ENCODE data around the gene GPR142.

GPR142 gene

GRCh38 chr17:74344658-74345057 lies 22.6 kb upstream of the GPR142 start:
- DNase-seq (ENCODE audit: low read depth, low spot score): no peak

DNA sequence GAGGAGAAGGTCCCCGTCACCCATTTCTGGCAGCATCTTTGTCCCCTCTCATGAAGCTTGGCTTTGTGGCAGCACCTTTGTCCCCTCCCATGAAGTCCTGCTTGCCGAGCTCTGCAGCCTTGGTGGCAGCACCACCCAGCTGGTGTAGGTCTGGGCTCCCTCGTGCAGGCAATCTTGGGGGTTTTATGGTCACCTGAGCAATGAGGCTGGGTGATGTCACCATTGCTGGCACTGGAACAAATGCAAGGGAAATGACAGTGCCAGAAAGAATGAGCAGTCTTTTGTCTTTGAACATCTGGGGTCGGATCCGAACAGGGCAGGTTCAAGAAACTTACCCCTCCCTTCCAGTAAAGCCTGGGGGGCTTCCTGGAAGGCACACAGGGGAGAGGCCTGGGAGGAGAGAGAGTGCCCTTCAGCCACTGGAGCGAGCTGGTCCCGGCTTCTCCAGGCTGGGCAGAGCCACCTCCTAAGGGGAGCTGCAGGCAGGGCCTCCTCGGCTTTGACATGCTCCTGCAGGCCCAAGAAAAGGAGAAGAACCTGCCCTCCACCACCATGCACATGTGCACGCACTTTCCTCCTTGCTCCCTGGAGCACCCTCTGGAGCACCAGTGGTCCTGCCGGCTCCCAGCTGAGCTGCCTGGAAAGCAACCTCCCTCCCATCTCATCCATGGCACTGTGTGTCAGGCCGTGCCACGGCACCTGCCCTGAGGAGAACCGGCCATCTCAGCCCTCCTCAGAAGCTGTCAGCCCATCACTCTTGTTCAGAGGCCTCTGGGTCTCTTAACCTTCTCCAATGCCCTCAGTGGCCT lies 21.7 kb upstream of the GPR142 start:
- DNase-seq (ENCODE audit: low read depth, low spot score): peak; percentile 22

DNA sequence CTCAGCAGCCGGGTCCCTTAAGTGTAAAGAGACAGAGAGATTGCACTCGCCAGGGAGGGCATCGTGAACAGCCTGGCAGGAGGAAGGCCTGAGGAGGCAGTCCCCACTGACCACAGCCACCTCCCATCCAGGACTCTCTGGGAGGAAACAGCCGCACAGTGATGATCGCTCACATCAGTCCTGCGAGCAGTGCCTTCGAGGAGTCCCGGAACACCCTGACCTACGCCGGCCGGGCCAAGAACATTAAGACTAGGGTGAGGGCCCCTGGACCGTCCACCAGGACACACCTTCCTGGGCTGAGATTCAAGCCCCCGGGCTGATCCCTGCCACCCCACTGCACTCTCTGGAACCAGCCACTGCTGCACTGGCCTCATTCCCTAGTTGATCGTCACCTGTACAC lies 19.7 kb upstream of the GPR142 start:
- DNase-seq (ENCODE audit: low read depth, low spot score): no peak

DNA sequence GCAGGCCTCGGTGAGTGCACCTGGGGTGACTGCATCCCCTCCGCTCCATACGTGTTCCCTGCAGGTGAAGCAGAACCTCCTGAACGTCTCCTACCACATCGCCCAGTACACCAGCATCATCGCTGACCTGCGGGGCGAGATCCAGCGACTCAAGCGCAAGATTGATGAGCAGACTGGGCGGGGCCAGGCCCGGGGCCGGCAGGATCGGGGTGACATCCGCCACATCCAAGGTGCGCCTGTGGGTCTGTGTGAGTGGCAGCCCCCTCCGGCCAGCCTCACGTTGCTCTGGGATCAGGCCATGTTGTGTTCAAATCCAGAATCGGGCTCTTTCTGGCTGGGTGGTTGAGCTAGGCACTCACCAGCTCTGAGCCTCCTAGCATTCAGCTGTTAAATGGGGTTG lies 18.2 kb upstream of the GPR142 start:
- no peak for DNase-seq (ENCODE audit: low read depth, low spot score)

DNA sequence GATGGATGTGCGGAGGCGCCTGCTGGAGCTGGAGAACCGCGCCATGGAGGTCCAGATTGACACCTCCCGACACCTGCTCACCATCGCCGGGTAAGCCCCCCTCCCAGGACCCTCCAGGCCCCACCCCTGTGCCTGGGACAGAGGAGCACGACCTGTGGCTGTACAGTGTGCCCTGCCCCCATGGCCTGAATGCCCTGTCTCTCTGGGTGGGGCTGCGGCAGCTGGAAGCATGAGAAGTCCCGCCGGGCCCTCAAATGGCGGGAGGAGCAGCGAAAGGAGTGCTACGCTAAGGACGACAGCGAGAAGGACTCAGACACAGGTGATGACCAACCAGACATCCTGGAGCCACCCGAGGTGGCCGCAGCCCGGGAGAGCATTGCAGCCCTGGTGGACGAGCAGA lies 16.8 kb upstream of the GPR142 start:
- no peak for DNase-seq (ENCODE audit: low read depth, low spot score)

DNA sequence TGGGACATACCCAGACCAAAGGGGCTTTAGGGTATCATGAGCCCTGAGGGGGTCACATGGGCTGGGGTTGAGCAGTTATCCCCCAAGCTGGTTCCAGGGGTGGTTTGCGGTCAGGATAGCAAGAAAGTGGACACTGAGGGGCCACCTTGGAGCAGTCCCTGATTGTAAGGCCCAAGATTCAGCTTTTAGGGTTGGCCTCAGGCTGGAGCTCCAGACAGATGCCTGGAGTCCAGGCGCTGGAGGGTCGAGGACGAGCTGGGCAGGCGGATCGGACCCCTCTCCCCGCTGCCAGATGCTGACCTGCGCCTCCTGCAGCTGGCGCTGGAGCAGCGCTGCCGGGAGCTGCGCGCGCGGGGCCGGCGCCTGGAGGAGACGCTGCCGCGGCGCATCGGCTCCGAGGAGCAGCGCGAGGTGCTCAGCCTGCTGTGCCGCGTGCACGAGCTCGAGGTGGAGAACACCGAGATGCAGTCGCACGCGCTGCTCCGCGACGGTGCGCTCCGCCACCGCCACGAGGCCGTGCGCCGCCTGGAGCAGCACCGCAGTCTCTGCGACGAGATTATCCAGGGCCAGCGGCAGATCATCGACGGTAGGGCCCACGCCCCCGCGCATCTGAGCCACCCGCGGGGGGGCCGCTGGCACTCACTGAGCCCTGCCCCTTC lies 15.6 kb upstream of the GPR142 start:
- DNase-seq (ENCODE audit: low read depth, low spot score): peak; percentile 8

DNA sequence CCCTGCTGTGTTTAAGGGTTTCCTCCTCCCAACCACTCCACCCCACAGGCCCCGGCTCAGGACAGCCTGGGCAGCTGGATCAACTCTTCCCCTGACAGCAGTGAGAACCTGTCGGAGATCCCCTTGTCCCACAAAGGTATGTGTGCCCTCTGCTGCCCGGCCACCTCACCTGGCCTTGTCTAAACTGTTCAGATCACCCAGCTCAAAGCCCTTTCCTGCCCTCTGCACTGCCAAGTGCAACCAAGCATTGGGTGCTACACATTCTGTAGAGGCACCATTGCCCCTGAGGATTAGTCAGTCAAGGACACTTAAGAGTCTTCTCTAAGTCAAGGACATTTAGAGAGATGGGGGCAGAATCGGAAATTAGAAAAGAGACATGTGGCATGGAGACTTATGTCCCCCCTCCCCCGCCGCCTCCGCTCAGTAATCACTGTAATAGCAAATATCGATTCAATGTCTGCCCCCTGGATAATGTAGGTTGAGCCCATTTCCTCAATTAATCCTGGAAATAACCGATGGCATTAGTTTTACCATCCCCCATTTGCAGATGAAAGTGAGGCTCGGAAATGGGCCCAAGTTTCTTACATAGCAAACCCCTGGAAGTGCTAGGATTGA lies 13.8 kb upstream of the GPR142 start:
- DNase-seq (ENCODE audit: low read depth, low spot score): no peak

DNA sequence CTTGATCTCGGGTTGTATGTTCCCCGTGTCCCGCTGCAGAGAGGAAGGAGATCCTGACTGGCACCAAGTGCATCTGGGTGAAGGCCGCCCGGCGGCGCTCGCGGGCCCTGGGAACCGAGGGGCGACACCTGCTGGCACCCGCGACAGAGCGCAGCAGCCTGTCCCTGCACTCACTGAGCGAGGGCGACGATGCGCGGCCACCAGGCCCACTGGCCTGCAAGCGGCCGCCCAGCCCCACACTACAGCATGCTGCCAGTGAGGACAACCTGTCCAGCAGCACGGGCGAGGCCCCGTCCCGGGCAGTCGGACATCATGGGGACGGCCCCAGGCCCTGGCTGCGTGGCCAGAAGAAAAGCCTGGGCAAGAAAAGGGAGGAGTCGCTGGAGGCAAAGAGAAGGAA lies 13.2 kb upstream of the GPR142 start:
- peak; percentile 29 for DNase-seq (ENCODE audit: low read depth, low spot score)

- no peak for DNase-seq (ENCODE audit: low read depth, low spot score)
Observed at GRCh38 chr17:74354561-74354960, 12.7 kb upstream of the GPR142 start.

- DNase-seq (ENCODE audit: low read depth, low spot score): no peak
Observed at GRCh38 chr17:74355065-74355464, 12.2 kb upstream of the GPR142 start.

DNA sequence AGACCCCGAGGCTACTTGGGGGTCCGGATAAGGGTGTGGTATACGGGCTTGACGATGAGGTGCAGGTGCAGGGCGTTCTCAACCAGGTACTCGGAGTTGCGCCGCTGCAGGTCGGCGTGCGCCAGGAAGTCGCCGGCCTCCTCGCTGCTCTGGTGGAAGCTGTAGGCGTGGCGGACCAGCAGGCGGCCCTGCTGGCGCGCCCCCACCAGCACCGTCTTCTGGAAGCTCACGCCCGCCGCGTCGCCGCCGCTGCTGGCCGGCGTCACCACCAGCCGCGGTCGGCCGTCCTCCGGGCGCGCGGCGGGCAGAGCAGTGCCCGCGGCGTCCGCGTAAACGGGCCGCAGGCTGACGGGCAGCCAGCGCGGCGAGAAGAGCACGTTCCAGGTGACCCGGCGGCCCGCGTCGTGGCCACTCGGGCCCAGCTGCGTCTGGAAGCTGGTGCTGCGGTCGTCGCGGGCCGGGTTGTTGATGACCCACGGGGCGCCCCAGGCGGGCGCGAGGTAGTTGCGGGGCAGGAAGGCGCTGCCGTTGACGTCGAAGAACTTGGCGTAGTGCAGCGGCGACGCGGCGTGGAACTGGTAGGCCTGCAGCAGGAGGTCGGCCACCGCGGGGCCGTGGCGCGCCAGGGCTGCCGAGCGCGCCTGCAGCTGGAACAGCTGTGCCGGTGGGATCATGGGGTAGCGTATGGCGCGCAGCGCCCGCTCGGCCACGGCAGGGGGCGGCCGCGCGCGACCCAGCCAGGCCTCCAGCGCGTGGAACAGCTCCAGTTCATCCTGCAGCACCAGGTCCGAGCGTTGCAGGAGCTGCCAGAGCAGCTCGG lies 10.4 kb upstream of the GPR142 start:
- DNase-seq (ENCODE audit: low read depth, low spot score): no peak

DNA sequence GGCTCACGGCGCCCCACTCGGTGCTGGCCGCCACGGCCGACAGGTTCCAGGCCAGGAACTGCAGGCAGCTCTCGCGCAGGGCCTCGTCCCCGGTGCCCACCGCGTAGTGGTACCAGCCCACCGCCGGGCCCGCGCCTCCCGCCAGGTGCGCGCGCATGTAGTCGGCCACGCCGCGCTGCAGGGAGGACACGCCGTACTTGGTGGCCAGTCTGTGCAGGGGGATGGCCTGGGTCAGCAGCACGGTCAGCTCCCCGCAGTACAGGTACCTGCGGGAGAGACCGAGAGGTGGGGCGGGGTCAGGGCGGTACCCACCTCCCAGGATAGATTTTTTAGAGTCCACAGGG lies 9.9 kb upstream of the GPR142 start:
- DNase-seq (ENCODE audit: low read depth, low spot score): no peak

DNA sequence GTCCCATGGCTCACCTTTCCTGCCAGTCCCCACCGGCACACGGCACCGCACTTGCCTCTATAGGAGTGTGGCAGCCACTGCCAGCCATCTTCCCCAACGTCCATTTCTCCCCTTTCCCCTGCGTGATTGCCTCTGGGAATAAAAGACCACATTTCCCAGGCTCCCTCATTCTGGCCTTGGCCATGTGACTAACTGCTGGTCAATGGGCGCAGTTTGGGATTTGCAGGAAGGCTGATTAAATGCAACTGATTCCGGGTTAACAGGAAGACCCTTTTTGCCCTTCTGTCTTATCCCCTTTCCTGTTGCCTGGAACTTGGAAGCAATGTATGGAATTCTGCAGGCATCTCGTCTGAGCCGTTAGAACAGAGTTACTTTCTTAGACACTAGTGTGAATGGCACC lies 8.6 kb upstream of the GPR142 start:
- DNase-seq (ENCODE audit: low read depth, low spot score): no peak

- no peak for DNase-seq (ENCODE audit: low read depth, low spot score)
Observed at GRCh38 chr17:74359916-74360315, 7.4 kb upstream of the GPR142 start.

DNA sequence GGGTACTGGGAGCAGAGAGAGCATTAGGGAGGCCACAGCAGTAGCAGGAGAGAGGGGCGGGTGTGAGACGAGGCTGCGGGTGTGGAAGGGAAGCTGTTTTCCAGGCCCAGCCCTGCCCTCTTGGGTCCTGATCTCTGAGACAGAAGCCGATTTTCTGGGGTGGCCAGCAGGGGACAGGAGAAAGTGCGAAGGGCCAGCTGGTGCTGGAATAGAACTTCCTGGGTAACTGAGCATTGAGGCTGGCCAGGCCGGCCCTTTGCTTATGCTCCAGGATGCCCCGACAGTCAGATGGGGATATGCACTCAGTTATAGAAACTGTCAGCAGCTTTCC lies 6.4 kb upstream of the GPR142 start:
- no peak for DNase-seq (ENCODE audit: low read depth, low spot score)

DNA sequence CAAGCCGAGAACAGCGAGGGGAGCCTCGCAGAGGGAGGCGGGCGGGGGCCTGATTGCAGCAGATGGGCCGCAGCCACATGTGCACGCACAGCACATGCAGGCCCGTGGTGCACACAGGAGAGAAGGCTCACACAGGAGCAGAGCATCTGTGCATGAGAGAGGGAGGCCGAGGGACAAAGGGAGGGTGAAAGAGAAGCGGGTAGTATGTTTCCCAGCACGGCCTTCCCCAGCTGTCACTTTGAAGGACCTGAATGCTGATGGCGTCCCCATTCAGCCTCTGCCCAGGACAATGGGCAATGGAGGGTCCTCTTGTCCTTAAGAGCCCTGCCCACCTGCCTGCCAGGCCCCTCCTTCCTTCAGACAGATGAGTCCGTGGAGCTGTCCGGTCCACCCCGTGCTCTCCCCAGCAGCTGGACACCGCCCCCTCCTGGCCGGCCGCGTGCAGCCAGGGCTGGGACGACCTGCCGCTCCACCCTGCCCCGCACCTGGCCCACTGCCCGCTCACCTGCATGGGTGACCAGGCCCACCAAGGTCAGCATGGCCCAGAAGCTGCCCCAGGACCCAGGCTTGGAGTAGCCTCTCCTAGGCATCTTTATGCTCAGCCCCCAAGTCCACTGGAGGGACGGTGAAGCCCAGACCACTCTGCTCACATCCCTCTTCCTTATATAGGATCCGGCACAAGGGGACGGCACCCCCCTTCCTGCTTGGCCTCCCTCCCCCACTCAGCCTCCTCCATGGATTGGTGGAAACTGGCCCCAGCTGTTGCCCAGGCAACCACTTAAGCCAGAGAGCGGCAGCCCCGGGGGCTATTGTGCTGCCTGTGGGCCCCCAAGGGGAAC lies 5.9 kb upstream of the GPR142 start, which contains the start of gene BTBD17:
Gene BTBD17, minus strand, starts transcription at position 639 of the 839 bp plus-strand sequence. Its CDS starts 49 bp downstream, at position 590.
- peak; percentile 61 for DNase-seq (ENCODE audit: low read depth, low spot score)

DNA sequence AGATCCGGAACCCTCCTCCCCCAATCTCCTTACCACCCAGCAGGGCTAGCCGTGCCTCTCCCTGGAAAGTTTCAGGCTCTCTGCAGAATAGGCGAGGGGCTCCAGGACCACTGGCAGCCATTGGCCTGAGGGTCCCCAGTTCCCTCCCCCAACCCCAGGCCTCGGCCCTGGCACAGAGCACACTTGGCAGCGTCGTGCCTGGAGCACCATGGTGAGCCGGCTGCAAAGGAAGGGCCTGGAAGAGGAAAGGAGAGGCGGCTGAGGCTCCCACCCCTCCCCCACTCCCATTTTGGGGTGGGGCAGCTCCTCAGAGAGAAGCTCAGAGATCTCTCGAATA lies 5.3 kb upstream of the GPR142 start:
- DNase-seq (ENCODE audit: low read depth, low spot score): no peak

GRCh38 chr17:74362810-74363498 lies 4.4 kb upstream of the GPR142 start:
- DNase-seq (ENCODE audit: low read depth, low spot score): no peak

GRCh38 chr17:74368341-74369081 lies 1.2 kb downstream of the GPR142 start:
- peak; percentile 74 for DNase-seq (ENCODE audit: low read depth, low spot score)

GRCh38 chr17:74369221-74369620 lies 1.9 kb downstream of the GPR142 start:
- DNase-seq (ENCODE audit: low read depth, low spot score): no peak

All from astrocyte of the hippocampus (primary cell).